Measurements from ENCODE around the gene ARFGAP1. TPM values are rescaled to one million over a fixed set of nuclear protein-coding genes. Genes with fewer than 3 reads are reported as not detected.

ARFGAP1 gene
- total RNA-seq, 3 donors from 2014 or later (not counting 1 experiment from before 2014, with no cell fraction given) = 118 to 138 (median 127) TPM

DNA sequence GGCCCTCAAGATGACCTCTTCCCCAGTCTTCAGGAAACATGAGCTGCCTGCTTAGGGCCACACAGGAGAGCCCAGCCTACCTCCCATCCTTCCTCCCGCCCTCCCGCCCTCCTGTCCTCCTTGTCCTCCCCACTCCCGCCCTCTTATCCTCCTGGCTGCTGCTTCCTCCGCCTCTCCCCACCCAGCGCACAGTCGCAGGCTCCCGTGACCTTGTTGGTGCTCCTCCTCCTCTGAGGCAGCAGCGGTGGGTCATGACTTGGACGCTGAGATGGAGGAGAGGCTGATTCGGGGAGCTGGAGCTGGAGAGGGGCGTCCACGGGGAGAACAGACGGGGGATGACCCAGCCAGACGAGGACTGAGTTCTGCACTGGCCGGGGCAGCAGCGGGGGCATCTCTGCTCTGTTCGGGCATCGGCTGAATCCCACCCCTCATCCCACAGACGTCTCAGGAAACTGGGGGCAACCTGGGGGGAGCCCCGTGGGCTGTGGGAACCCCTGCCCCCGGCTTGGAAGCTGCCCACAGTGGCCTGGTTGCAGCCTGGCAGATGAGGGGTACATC is 56.2 kb downstream of the ARFGAP1 start:
- Mint-ChIP-seq H3K36me3 (peaks cover 6% of the 10 kb centered on the region), H3K27me3 (ENCODE audit: low read depth in 2 of 2) (peaks cover 4 to 6% of the 10 kb centered on the region in 2 donors), H3K4me3 (no peak overlapping the region), H3K9me3 (peaks cover 6 to 7% of the 10 kb centered on the region in 2 donors), H3K4me1 (peaks cover 0 to 5% of the 10 kb centered on the region in 2 donors), H3K27ac (peak overlapping the region in 1 of 2 donors; percentile 51)
- intact Hi-C loops (cut with micrococcal nuclease) = no loop called here
- Histone ChIP-seq H3K36me3 (ENCODE audit: control insufficient read depth, insufficient read depth, low read length) (no peaks in the 10 kb centered on the region), H3K9me3 (ENCODE audit: control insufficient read depth, insufficient read depth, low read length) (peaks cover 27% of the 10 kb centered on the region), H3K4me3 (ENCODE audit: low read length) (no peak overlapping the region), H3K27ac (ENCODE audit: low read length) (no peak overlapping the region), H3K27me3 (ENCODE audit: control insufficient read depth, insufficient read depth, low read length) (no peaks in the 10 kb centered on the region), H3K4me1 (ENCODE audit: control insufficient read depth, insufficient read depth, low read length) (peaks cover 27% of the 10 kb centered on the region)
- ATAC-seq = no peak
- TF ChIP-seq, protein P1, sequence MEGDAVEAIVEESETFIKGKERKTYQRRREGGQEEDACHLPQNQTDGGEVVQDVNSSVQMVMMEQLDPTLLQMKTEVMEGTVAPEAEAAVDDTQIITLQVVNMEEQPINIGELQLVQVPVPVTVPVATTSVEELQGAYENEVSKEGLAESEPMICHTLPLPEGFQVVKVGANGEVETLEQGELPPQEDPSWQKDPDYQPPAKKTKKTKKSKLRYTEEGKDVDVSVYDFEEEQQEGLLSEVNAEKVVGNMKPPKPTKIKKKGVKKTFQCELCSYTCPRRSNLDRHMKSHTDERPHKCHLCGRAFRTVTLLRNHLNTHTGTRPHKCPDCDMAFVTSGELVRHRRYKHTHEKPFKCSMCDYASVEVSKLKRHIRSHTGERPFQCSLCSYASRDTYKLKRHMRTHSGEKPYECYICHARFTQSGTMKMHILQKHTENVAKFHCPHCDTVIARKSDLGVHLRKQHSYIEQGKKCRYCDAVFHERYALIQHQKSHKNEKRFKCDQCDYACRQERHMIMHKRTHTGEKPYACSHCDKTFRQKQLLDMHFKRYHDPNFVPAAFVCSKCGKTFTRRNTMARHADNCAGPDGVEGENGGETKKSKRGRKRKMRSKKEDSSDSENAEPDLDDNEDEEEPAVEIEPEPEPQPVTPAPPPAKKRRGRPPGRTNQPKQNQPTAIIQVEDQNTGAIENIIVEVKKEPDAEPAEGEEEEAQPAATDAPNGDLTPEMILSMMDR (IDR thresholded peaks at IDR 0.05) = no peak
- 75% methylated on average over 19 of the region's 21 CpGs for WGBS (ENCODE audit: insufficient coverage)
- no peak for DNase-seq

DNA sequence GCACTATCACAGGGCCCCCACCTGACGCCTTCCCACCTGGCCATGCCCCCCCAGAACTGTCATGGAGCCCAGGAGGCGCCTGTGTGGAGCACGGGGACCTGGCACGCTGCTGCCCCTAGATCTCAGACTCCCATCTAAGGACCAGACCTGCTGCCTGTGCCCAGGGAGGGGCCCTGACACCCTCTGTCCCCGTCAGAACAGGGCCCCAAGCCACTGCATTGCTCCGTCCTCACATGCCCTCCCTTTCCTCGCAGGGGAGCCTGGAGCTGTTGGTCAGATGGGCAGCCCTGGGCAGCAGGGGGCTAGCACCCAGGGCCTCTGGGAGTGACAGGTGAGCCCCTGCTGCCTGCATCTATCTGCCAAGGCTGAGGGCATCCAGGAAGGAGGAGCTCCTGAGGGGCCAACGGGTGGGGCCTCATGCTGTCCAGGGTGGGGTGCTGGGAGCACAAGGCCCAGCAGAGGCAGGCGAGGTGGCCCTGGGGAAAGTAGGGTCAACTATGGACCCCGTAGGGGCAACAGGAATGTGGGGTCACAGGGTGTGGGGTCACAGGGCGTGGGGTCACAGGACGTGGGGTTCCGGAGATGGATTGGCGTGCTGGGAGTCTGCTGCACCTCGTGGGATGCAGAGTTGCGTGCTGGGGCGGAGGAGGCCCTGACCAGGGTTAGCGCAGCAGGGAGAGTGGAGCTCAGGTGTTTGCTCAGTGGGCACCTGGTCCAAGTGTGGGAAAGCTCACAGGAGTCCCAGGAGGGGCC is 56.9 kb downstream of the ARFGAP1 start:
- H3K27ac Mint-ChIP-seq = peak overlapping the region in 1 of 2 donors; percentile 51
- Histone ChIP-seq H3K36me3 (ENCODE audit: control insufficient read depth, insufficient read depth, low read length) (no peaks in the 10 kb centered on the region), H3K27me3 (ENCODE audit: control insufficient read depth, insufficient read depth, low read length) (no peaks in the 10 kb centered on the region), H3K27ac (ENCODE audit: low read length) (no peak overlapping the region), H3K9me3 (ENCODE audit: control insufficient read depth, insufficient read depth, low read length) (peaks cover 27% of the 10 kb centered on the region), H3K4me3 (ENCODE audit: low read length) (no peak overlapping the region), H3K4me1 (ENCODE audit: control insufficient read depth, insufficient read depth, low read length) (peaks cover 27% of the 10 kb centered on the region)
- peaks cover 0 to 5% of the 10 kb centered on the region in 2 donors for H3K4me1 Mint-ChIP-seq
- H3K36me3 Mint-ChIP-seq = peaks cover 6% of the 10 kb centered on the region
- no peak for DNase-seq
- TF ChIP-seq, protein P1 (IDR thresholded peaks at IDR 0.05) = no peak
- no peak for ATAC-seq
- H3K27me3 Mint-ChIP-seq (ENCODE audit: low read depth in 2 of 2) = no peaks in the 10 kb centered on the region
- no peak overlapping the region for H3K4me3 Mint-ChIP-seq
- H3K9me3 Mint-ChIP-seq = peaks cover 6 to 7% of the 10 kb centered on the region in 2 donors
- intact Hi-C loops (cut with micrococcal nuclease) = no loop called here
- WGBS (ENCODE audit: insufficient coverage) = 89% methylated on average over 18 of the region's 18 CpGs

- no peaks in the 10 kb centered on the region for H3K36me3 ChIP-seq (ENCODE audit: control insufficient read depth, insufficient read depth, low read length)
- H3K4me1 Mint-ChIP-seq = peaks cover 0 to 5% of the 10 kb centered on the region in 2 donors
- ATAC-seq (peak in 1 of 3 donors; percentile 11), DNase-seq (no peak)
- no peak overlapping the region for H3K27ac Mint-ChIP-seq
- peaks cover 6% of the 10 kb centered on the region for H3K36me3 Mint-ChIP-seq
- peaks cover 27% of the 10 kb centered on the region for H3K9me3 ChIP-seq (ENCODE audit: control insufficient read depth, insufficient read depth, low read length)
- no peak overlapping the region for H3K27ac ChIP-seq (ENCODE audit: low read length)
- no peak overlapping the region for H3K4me3 ChIP-seq (ENCODE audit: low read length)
- no peak overlapping the region for H3K4me3 Mint-ChIP-seq
- TF ChIP-seq, protein P1 (IDR thresholded peaks at IDR 0.05) = no peak
- no peaks in the 10 kb centered on the region for H3K27me3 ChIP-seq (ENCODE audit: control insufficient read depth, insufficient read depth, low read length)
- H3K4me1 ChIP-seq (ENCODE audit: control insufficient read depth, insufficient read depth, low read length) = peaks cover 24% of the 10 kb centered on the region
- no peaks in the 10 kb centered on the region for H3K27me3 Mint-ChIP-seq (ENCODE audit: low read depth in 2 of 2)
- 89% methylated on average over 20 of the region's 20 CpGs for WGBS (ENCODE audit: insufficient coverage)
- peaks cover 6 to 7% of the 10 kb centered on the region in 2 donors for H3K9me3 Mint-ChIP-seq
- intact Hi-C loops (cut with micrococcal nuclease) = no loop called here
Observed at GRCh38 chr20:63330084-63330760, 57.6 kb downstream of the ARFGAP1 start.
